NCI-H2081 treated with DMSO at 0.1 percent for 48 hours (cell line): ENCODE results near the gene TPH2.

Source experiments
- DNase-seq: peaks from one replicate; lab custom pipeline; 2025; lab: John Stamatoyannopoulos, UW

The TPH2 gene

DNA sequence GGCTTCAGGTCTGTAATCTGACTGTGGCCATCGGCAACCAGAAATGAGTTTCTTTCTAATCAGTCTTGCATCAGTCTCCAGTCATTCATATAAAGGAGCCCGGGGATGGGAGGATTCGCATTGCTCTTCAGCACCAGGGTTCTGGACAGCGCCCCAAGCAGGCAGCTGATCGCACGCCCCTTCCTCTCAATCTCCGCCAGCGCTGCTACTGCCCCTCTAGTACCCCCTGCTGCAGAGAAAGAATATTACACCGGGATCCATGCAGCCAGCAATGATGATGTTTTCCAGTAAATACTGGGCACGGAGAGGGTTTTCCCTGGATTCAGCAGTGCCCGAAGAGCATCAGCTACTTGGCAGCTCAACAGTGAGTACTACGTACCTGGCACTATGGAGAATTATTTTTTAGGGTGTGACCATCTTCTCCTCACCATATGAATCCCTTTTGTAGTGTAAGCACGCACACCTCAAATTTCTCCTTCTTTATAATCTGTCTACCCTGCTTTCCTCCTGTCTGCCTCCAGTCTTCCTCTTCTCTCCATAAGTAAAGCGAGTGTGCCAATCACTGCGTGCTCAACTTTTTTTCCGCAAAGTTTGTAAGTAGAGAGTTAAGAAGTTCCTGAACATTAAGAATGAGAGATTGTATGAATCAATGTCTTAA is at the start of gene TPH2:
Gene TPH2 (plus strand): TSS at position 118 of the 658 bp plus-strand sequence. CDS start 142 bp downstream, at position 260.
- peak; percentile 53 for DNase-seq

- no peak for DNase-seq
Measured at GRCh38 chr12:71890475-71890874, 48.2 kb upstream of the TPH2 start.

- DNase-seq, result no peak
Measured at GRCh38 chr12:71892059-71892458, 46.6 kb upstream of the TPH2 start.

DNA sequence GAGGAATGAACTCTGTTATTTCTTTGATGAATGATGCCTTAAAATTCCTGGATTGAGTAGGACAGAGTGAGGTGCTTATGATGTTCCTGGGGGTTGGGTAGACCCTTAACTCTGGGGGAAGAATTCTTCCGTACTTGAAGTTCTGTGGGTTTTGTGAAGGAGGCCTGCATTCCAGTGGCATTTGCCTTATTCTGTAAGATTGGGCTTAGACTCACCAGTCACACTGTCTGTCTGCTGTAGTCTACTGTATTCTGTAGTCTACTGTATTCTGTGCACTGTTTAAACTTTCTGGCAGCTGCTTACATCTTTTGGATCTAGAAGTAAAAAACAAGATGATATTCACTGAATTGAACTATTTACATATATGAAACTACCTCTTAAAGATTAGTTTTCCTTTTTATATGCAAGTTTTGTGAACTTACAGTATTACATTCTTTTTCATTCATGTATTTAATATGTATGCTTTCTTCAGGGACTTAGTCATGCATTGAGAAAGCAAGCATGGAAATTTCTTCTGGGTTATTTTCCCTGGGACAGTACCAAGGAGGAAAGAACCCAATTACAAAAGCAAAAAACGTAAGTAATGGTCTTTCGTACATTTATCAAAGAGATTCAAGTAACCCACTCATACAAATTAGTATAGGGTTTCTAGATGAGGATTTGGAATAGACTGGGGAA is 42.3 kb upstream of the TPH2 start:
- DNase-seq, result no peak

DNA sequence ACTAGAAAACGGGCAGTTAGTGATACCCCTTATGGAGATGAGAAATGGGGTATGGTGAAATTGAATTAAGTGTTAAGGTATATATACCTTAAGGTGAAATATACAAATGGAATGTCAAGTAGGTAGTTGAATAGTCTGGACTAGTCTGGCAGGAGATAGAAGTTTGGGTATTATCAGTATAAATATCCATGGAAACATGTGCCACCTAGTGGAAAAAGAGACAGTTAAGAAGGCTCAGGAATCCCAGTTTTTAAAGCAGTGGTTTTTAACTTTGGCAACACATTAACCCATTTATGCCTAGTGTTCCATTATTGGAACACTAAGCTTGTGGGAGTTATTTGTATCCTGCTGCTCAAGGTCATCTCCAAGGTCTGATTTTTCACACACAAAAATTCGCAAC is 38.6 kb upstream of the TPH2 start:
- DNase-seq, result no peak

DNA sequence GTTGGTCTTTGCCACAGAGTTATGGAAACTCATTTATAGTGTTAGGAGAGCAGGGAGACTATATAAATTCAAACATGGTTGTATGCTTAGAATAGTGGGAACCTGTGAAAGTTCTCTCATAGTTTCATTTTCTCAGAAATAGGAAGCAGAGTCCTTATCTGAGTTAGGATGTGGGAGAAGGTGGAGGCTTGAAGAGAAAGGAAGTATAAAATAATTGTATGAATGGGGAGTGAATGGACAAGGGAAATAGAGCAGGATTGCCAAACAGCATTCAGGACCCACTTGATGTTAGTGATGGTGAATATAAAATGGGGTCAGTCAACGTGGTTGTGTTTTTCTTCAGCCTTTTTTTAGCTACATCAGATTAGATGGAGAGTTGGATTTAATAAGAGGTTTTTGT is 34.0 kb upstream of the TPH2 start:
- no peak for DNase-seq

DNA sequence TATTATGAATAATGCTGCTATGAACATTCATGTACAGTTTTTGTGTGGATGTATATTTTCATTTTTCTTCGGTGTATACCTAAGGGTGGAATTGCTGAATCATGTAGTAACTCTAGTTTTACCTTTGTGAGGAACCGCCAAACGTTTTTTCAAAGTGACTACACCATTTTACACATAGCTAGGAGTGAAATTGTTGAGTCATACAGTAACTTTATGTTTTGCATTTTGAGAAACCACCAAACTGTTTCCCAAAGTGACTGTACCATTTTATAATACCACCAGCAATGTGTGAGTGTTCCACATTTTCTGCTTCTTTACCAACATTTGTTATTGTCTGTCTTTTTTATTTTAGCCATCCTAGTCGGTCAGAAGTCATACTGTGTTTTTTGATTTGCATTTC is 3.1 kb upstream of the TPH2 start:
- DNase-seq, result no peak

DNA sequence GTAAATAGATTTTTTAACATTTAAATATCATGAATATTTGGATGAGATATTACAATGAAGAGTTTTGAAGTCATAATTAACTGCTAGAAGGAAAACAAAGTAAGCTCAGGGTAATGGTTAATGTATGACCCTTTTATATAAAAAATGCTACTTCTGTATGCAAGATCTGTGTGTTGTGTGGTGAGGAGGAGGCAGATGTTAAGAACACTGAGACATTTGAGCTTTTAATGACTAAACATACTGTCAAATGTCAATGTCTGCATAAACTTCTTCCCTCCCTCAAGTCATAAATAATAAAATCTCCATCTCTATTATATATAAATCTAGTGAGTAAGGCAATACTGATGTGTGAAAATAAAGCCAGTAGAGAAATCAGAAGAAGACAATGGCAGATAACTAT is 1.4 kb downstream of the TPH2 start:
- DNase-seq, result no peak

- no peak for DNase-seq
Measured at GRCh38 chr12:71941174-71941573, 2.5 kb downstream of the TPH2 start.

- DNase-seq, result no peak
Measured at GRCh38 chr12:71942259-71942658, 3.6 kb downstream of the TPH2 start.

- DNase-seq, result no peak
Measured at GRCh38 chr12:71942703-71943102, 4.1 kb downstream of the TPH2 start.

- DNase-seq, result no peak
Measured at GRCh38 chr12:71945121-71945520, 6.5 kb downstream of the TPH2 start.

DNA sequence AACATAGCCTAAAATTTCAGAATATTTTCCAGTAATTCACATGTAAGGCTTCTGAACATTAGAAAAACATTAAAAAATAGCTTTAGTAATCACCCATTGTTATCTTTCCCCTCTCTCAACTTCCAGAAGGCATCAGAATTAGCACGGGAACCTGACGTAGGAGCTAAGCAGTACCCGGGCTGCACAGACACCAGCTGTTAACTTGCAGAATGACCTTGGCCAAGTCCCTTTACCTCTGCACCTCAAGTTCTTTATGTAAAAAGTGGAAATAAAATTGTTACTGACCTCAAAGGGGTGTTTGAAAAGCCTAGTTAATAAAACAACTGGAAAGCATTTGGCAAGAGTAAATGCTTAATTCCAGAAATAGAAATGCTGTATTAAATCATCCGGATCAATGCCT is 7.2 kb downstream of the TPH2 start:
- DNase-seq, result no peak

DNA sequence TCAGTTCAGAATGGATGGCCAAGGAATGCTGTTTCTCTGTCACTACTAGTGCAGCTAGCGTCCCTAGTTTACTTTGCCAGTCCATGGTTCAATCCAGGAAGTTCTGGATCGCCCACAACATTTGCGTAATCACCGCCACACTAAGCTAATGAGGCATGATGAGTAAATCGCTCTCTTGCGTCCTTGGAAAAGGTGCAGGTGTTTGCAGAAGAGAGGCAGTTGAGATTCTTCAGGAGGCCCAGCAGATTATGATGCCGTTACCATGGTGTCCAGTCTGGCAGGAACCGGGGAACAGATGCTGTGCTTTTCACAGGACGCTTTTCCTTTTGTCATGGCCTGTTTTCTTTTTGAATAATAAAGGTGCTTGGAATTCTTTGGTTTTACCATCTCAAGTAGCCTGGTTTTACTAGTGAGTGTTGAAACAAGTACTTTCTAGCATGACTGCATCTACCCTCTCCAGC is 9.0 kb downstream of the TPH2 start:
- DNase-seq, result peak; percentile 91

- DNase-seq, result no peak
Measured at GRCh38 chr12:71948390-71948789, 9.7 kb downstream of the TPH2 start.

GRCh38 chr12:71949646-71950045 is 11.0 kb downstream of the TPH2 start:
- DNase-seq, result peak; percentile 3

GRCh38 chr12:71950404-71950803 is 11.8 kb downstream of the TPH2 start:
- no peak for DNase-seq

GRCh38 chr12:71950819-71951218 is 12.2 kb downstream of the TPH2 start:
- no peak for DNase-seq

DNA sequence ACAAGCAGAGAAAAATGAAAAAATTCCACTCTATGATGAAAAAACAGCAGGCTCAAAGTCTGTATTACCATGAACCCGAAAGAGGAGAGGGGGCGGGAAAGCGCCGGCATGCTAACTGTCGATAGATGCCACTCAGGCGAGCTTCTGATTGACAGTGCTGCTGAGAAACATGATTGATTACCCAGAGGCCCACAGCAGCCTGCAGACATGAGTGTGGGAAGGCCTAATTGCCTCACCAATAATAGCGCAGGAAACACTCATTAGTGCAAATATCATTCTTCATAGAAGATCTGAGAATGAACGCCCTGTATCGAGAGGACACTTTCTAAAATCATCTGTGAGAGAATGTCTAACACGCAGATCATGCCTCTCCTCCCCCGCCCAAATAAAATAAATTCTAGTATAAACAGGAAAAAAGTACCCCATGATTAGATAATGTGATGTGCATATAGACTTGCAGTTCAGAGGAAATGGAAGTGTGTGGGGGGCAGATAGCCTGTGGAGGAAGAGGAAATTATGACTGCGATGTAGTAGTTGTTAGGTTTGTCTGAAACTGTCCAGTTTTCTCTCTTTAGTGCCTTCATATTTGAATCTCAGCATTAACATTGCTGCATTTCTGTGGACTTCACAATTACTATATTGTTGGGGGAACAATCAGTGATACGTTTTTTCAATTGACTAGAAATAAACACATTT is 15.6 kb downstream of the TPH2 start:
- DNase-seq, result no peak

DNA sequence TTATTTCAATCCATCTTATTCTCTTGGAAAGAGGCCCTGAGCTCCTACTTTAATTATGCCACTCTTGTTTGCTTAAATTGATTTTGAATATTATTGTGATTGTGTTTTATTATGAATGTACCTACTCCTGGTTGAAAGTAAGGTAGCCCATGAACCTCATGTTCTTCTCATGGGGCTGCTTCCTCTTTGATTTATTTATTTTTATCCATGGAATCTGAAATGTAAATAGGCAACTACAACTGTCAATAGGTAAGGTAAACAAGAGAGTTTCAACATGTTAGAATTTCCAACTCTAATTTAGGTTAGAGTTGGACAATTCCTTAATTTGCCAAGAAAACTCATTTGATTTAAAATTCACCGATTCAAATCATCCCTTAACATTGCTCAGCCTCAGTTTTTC is 16.2 kb downstream of the TPH2 start:
- no peak for DNase-seq

GRCh38 chr12:71955970-71956369 is 17.3 kb downstream of the TPH2 start:
- DNase-seq, result no peak

DNA sequence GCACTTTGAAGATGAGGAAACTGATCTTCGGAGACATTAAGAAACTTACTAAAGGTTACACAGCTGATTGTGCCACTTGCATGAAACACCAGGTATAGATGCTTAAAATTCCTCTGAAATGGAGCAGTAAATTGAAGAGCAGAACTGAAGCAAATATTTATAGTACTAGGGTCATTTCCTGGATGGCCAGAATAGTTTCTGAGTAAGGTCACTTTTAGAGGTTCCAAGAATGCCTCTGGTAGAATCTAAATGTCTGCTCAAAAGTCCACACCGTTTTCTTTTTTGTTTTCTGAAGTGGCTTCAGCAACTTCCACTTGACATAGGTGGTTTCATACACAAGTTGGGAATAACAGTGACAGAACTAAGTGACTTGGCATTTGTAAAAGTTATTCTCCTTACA is 19.4 kb downstream of the TPH2 start:
- DNase-seq, result no peak

DNA sequence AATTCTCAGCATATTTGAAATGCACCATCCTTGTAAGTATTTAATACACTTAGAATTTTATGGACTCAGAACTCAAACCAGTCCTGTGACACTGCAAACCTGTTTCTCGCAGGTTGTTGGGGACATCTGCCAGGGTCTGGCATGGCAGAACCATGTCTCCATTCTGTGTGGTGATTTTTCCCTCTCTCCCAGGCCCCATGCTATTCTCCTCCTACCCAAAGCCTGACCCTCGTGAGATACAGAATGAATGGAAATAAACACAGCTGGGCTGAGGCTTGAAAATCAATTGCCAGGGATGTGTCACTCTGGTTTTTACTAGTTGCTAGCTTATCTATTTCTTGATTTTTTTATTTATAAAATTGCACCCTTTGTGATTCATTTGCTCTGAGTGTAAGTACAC is 19.8 kb downstream of the TPH2 start:
- DNase-seq, result no peak
